K562 (cell line): Measurements from ENCODE around the gene PPP1CA. TPM values are rescaled to one million over a fixed set of nuclear protein-coding genes. Genes with fewer than 3 reads are reported as not detected.
A peak's percentile ranks its signal among the peaks of the same experiment; 100 is the strongest.

Experiments
- ATAC-seq: fragments of 200-7000 bp; cut with Tn5 transposase; 3 replicates; pipeline ENCODE4 v1.9.1; 2020; ENCODE audit warnings: moderate library complexity
- BruUV-seq: library from RNA; stranded (reverse); fragments of 400-500 nt; replicated peaks from 2 replicates; lab custom pipeline; 2021; lab: Mats Ljungman, UMichigan
- CTCF ChIA-PET: fragments of 300-600 bp; formaldehyde crosslinking; extraction: SDS; loops from one replicate; lab custom pipeline; 2021; ENCODE audit warnings: low intra/inter-chr PET ratio; lab: Yijun Ruan, JAX
- POLR2A ChIA-PET: fragments of 300-600, 350-650 bp; sonication (Branson Sonifier 250); formaldehyde crosslinking; extraction: SDS; loops from one replicate; lab custom pipeline; 2021; ENCODE audit warnings: antibody characterized with exemption, inconsistent platforms; lab: Yijun Ruan, JAX
- DNase-seq, 4 experiments: peaks; one replicate each; pipeline versions ENCODE4 v3.0.0 to v3.0.0-alpha.2; 2011 to 2018; ENCODE audit warnings: low spot score in 3 of 4, mixed read lengths in 3 of 4; ENCODE audit errors: extremely low read depth in 1 of 4
- FAIRE-seq: peaks from 2 replicates; lab custom pipeline; 2011; peaks lifted over from hg19 to GRCh38; lab: Jason Lieb, UNC
- H2AFZ ChIP-seq: 2 replicates; pipeline ENCODE4 v1.6.0; 2011; ENCODE audit warnings: low read depth, low read length, control low read depth, inconsistent platforms
- H3K27ac ChIP-seq: fragments of 200-600 bp; 3 replicates; pipeline ENCODE4 v1.8.0; 2011; ENCODE audit warnings: low read depth, mild to moderate bottlenecking, control low read depth, inconsistent platforms, low read length, moderate library complexity, mixed read lengths; ENCODE audit errors: extremely low read depth
- H3K27me3 ChIP-seq, 2 experiments: fragments of 300-600 bp in 1 of 2; 2 replicates in 1 of 2; 3 replicates in 1 of 2; pipeline versions ENCODE4 v1.6.0 to v1.8.0; 2011; ENCODE audit warnings: inconsistent platforms in 2 of 2, low read length in 2 of 2, mild to moderate bottlenecking in 1 of 2, mixed read lengths in 1 of 2, moderate library complexity in 1 of 2; ENCODE audit not compliant: control insufficient read depth in 2 of 2, insufficient read depth in 2 of 2
- H3K36me3 ChIP-seq: fragments of 300-600 bp; 3 replicates; pipeline ENCODE4 v1.8.0; 2011; ENCODE audit warnings: mild to moderate bottlenecking, low read length, inconsistent platforms; ENCODE audit not compliant: control insufficient read depth, insufficient read depth
- H3K4me1 ChIP-seq, 2 experiments: fragments of 200-600 bp in 1 of 2; replicated peaks in 1 of 2; 2 replicates in 1 of 2; 3 replicates in 1 of 2; pipeline versions ENCODE4 v1.5.1 to v1.8.0; 2011; ENCODE audit warnings: inconsistent platforms in 2 of 2, low read length in 2 of 2, mild to moderate bottlenecking in 1 of 2, mixed read lengths in 1 of 2, moderate library complexity in 1 of 2; ENCODE audit not compliant: control insufficient read depth in 2 of 2, insufficient read depth in 2 of 2
- H3K4me2 ChIP-seq: 2 replicates; pipeline ENCODE4 v1.6.1; 2011; ENCODE audit warnings: low read length, control low read depth, inconsistent platforms, mixed read lengths; ENCODE audit not compliant: insufficient read depth
- H3K4me3 ChIP-seq: fragments of 200-600 bp; sonication (generic), shearing (Covaris generic); 2 replicates; pipeline ENCODE4 v1.5.1; 2016; ENCODE audit warnings: control low read depth, inconsistent platforms
- H3K79me2 ChIP-seq: fragments of 200-600 bp; 3 replicates; pipeline ENCODE4 v1.8.0; 2011; ENCODE audit warnings: low read length, inconsistent platforms; ENCODE audit not compliant: control insufficient read depth, insufficient read depth
- H3K9ac ChIP-seq, 2 experiments: 2 replicates each; pipeline versions ENCODE4 v1.6.0 to v1.6.1; 2011; ENCODE audit warnings: low read depth in 2 of 2, low read length in 2 of 2, control low read depth in 1 of 2, inconsistent platforms in 1 of 2, mild to moderate bottlenecking in 1 of 2, mixed read lengths in 1 of 2; ENCODE audit not compliant: insufficient read depth in 1 of 2
- H3K9me1 ChIP-seq: one replicate; pipeline ENCODE4 v1.6.0; 2011; ENCODE audit warnings: inconsistent platforms, mild to moderate bottlenecking, low read length, moderate library complexity; ENCODE audit not compliant: control insufficient read depth, insufficient read depth
- H3K9me3 ChIP-seq: replicated peaks from 2 replicates; pipeline ENCODE4 v1.5.1; 2011; ENCODE audit warnings: low read depth, low read length, inconsistent platforms; ENCODE audit not compliant: control insufficient read depth, insufficient read depth
- H4K20me1 ChIP-seq: replicated peaks from 2 replicates; pipeline ENCODE4 v1.6.1; 2011; ENCODE audit warnings: low read length, inconsistent platforms, mixed read lengths; ENCODE audit not compliant: control insufficient read depth, insufficient read depth
- CBFA2T3 ChIP-seq: fragments of 450-650 bp; IDR thresholded peaks from 2 replicates; pipeline ENCODE4 v1.6.1; 2017
- KLF16 ChIP-seq: IDR thresholded peaks from 2 replicates; pipeline ENCODE4 v1.6.1; 2016; ENCODE audit warnings: antibody characterized with exemption
- RBFOX2 ChIP-seq: fragments of 200-400 bp; formaldehyde crosslinking; IDR thresholded peaks from 2 replicates; pipeline ENCODE4 v1.6.1; 2017; ENCODE audit warnings: low read depth, mild to moderate bottlenecking, low read length, moderate library complexity
- RBM25 ChIP-seq: fragments of 200-400 bp; formaldehyde crosslinking; IDR thresholded peaks from 2 replicates; pipeline ENCODE4 v1.6.1; 2018; ENCODE audit warnings: low read length, low read depth, moderate library complexity; ENCODE audit not compliant: severe bottlenecking
- STAG1 ChIP-seq: sonication (generic); formaldehyde crosslinking; IDR thresholded peaks from 2 replicates; pipeline ENCODE4 v1.5.0; 2020; ENCODE audit warnings: missing genetic modification reagents, borderline replicate concordance
- YBX1 ChIP-seq: fragments of 450-650 bp; IDR thresholded peaks from 2 replicates; pipeline ENCODE4 v1.7.1; 2016; ENCODE audit warnings: mild to moderate bottlenecking
- ZBTB7A ChIP-seq: IDR thresholded peaks from 2 replicates; pipeline ENCODE4 v1.6.1; 2011; ENCODE audit warnings: low read depth, mild to moderate bottlenecking, low read length, moderate library complexity, borderline replicate concordance; ENCODE audit not compliant: control insufficient read depth
- ZFX ChIP-seq: sonication (generic); formaldehyde crosslinking; IDR thresholded peaks from 2 replicates; pipeline ENCODE4 v1.8.0; 2022; ENCODE audit warnings: mild to moderate bottlenecking, missing genetic modification reagents, moderate library complexity
- ZNF121 ChIP-seq: sonication (generic); formaldehyde crosslinking; conservative IDR thresholded peaks from 2 replicates; pipeline ENCODE4 v1.8.0; 2022; ENCODE audit warnings: missing genetic modification reagents
- WGBS: fragments of 100-300 bp; shearing (Covaris generic); methylation state at CpG from one replicate; pipeline ENCODE4 v1.1.6; 2016; ENCODE audit warnings: low coverage, mixed read lengths; ENCODE audit not compliant: insufficient coverage; ENCODE audit errors: missing lambda C conversion rate; 5-methylcytosine and 5-hydroxymethylcytosine counted together
- in situ Hi-C: fragments of 300-500 bp; cut with MboI; formaldehyde crosslinking; loops from 4 replicates; pipeline ENCODE4 v1.15.0; 2018; ENCODE audit warnings: inconsistent platforms, mixed read lengths
- intact Hi-C: fragments of 100-400 bp; cut with micrococcal nuclease; formaldehyde crosslinking; loops from 2 replicates; pipeline ENCODE4 v1.14.2; 2022
- polyA plus RNA-seq, 8 experiments: library from polyadenylated mRNA; depleted of rRNA in 4 of 8; stranded (reverse) in 5 of 8; unstranded in 3 of 8; fragments of >200 nt; fragmentation: Nextera tagmentation in 2 of 8; fragmentation: Illumina TruSeq in 1 of 8; extraction: Ambion mirVana in 2 of 8; extraction: Trizol in 1 of 8; gene quantifications; 2 replicates each; pipeline versions ENCODE4 v1.2.1 to v1.2.3, GENCODE V29; 2011 to 2014; ENCODE audit warnings: inconsistent platforms in 1 of 8, missing spikeins in 1 of 8
- total RNA-seq, 7 experiments: library from RNA; depleted of rRNA in 6 of 7; stranded (reverse); fragments of >200 nt in 6 of 7; fragmentation: Illumina TruSeq in 2 of 7; extraction: Trizol in 2 of 7; gene quantifications; 2 replicates each; pipeline versions ENCODE4 v1.2.1 to v1.2.3, GENCODE V29; 2011 to 2021; ENCODE audit warnings: low replicate concordance in 1 of 7
- TF ChIP-seq, protein P1 (sequence below): fragments of 200-800 bp; sonication (Bioruptor generic); IDR thresholded peaks from 2 replicates; pipeline ENCODE4 v1.6.1; 2017; ENCODE audit warnings: missing genetic modification characterization, missing compliant biosample characterization

Gene PPP1CA
- total and polyA plus RNA-seq, 9 of the 15 experiments (the other 6 are each of a cell fraction or from before 2014, with no cell fraction given): 18.2 to 242 (median 188) TPM

- TF ChIP-seq STAG1 (CRISPR knock-in tag): no peak
- no peak for TF ChIP-seq YBX1
- peak; percentile 88 for TF ChIP-seq ZNF121
- no peaks in the 10 kb centered on the region for H3K9me1 ChIP-seq
- no peak for ATAC-seq
- FAIRE-seq: no peak
- no peak for DNase-seq
- no peaks in the 10 kb centered on the region for H3K9me3 ChIP-seq
- no peak overlapping the region for H3K27ac ChIP-seq
- H3K79me2 ChIP-seq: peaks cover 13% of the 10 kb centered on the region
- H2AFZ ChIP-seq: no peak overlapping the region
- ChIA-PET CTCF (no interaction called here), POLR2A (interaction anchor here (0.6 to 1.2 kb wide), 2 partner anchors 11 to 44 kb away, joined by 3 to 5 read pairs; no protein-coding TSS in a partner anchor)
- H3K36me3 ChIP-seq: peaks cover 19% of the 10 kb centered on the region; the same call in 2 of the 3 replicates
- 81% methylated on average over 5 of the region's 5 CpGs for WGBS
- H3K27me3 ChIP-seq: no peaks in the 10 kb centered on the region
- H3K4me2 ChIP-seq: no peak overlapping the region
- no peak overlapping the region for H3K4me3 ChIP-seq
- peaks cover 7 to 44% of the 10 kb centered on the region in 2 experiments; a peak in 4 of 5 replicates for H3K4me1 ChIP-seq
- no peaks in the 10 kb centered on the region for H4K20me1 ChIP-seq
- in situ Hi-C loops: no loop called here
- no TSS peak for BruUV-seq
- no peak overlapping the region for H3K9ac ChIP-seq
- intact Hi-C loops: no loop called here
Measured at GRCh38 chr11:67445515-67445914, 43.9 kb upstream of the PPP1CA start.

DNA sequence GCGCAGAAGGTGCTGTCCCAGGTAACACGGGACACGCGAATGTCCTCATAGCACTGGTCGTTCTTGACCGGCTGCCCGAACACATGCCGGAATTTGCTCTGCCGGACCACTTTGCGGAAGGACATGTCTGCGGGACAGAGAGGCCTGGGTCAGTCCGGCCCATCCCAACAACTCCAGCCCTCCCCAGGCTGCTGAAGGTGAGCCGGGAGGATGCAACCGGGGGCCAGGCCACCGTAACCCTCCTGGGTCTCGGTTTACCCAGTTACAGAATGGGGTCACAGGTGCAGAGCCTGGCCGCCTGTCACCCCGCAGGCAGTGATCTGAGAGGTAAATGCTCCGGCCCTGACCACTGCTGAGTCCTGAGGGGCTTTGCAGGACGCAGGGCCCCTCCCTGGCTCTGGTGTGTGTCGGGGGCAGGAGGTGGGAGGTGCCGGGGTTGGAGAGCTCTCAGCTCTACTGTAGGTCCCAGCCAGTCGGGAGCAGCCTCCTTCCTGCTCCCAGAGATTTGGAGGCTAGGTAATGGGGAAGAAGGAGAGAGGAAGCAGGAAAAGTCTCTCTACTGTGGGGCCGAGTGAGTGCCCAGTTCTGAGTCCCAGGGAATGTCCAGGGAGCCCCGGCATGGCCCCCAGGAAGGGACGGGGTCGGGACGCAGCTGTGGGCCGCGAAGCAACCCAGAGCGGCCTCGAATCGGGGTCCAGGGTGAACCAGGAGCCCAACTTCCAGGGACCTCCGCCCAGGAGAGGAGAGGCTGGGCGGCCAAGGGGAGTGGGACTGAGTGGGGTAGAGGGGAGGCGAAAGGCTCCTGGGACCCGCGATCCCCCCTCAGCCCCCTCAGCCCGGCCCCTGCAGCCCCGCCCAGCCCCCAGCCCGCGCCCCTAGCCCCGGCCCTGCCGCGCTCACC, 41.1 kb upstream of the PPP1CA start:
- H3K4me3 ChIP-seq: peak overlapping the region; percentile 51
- intact Hi-C loops: no loop called here
- FAIRE-seq (no peak), ATAC-seq (peak; percentile 39), DNase-seq (peak in 3 of 4 experiments; percentile 35 to 55 (median 49))
- no peaks in the 10 kb centered on the region for H3K27me3 ChIP-seq
- peaks cover 44% of the 10 kb centered on the region; the same call in 2 of the 3 replicates for H3K36me3 ChIP-seq
- H3K9me3 ChIP-seq: no peaks in the 10 kb centered on the region
- no peaks in the 10 kb centered on the region for H3K9me1 ChIP-seq
- peak overlapping the region; percentile 72 for H3K4me2 ChIP-seq
- WGBS: 26% methylated on average over 12 of the region's 45 CpGs
- ChIA-PET CTCF (no interaction called here), POLR2A (interaction anchor here (0.8 kb wide), 2 partner anchors 9 to 41 kb away, joined by 3 to 5 read pairs; partner anchors contain the start of gene PPP1CA)
- in situ Hi-C loops: no loop called here
- H3K27ac ChIP-seq: peak overlapping the region; percentile 80
- BruUV-seq: no TSS peak
- 0 out of 2 replicates have a peak overlapping the region, but pooled peaks have one; percentile 39 for H2AFZ ChIP-seq
- H4K20me1 ChIP-seq: no peaks in the 10 kb centered on the region
- peaks cover 13% of the 10 kb centered on the region for H3K79me2 ChIP-seq
- peaks cover 7 to 67% of the 10 kb centered on the region in 2 experiments; a peak in 4 of 5 replicates for H3K4me1 ChIP-seq
- H3K9ac ChIP-seq: peak overlapping the region; percentile 75 to 93
- TF ChIP-seq ZBTB7A: 0 out of 2 replicates have a peak, but pooled peaks have one; percentile 18
- TF ChIP-seq RBFOX2: peak; percentile 38
- TF ChIP-seq, protein P1, sequence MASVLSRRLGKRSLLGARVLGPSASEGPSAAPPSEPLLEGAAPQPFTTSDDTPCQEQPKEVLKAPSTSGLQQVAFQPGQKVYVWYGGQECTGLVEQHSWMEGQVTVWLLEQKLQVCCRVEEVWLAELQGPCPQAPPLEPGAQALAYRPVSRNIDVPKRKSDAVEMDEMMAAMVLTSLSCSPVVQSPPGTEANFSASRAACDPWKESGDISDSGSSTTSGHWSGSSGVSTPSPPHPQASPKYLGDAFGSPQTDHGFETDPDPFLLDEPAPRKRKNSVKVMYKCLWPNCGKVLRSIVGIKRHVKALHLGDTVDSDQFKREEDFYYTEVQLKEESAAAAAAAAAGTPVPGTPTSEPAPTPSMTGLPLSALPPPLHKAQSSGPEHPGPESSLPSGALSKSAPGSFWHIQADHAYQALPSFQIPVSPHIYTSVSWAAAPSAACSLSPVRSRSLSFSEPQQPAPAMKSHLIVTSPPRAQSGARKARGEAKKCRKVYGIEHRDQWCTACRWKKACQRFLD (CRISPR knock-in tag): peak; percentile 51; the same call in 1 of the 2 replicates
- peak; percentile 34; the same call in 1 of the 2 replicates for TF ChIP-seq ZFX (CRISPR knock-in tag)
- no peak for TF ChIP-seq CBFA2T3
- 0 out of 2 replicates have a peak, but pooled peaks have one; percentile 15 for TF ChIP-seq STAG1 (CRISPR knock-in tag)
- no peak for TF ChIP-seq RBM25
- TF ChIP-seq KLF16: no peak
